H9 (cell line): ENCODE data around the gene RAB11A. TPM values are rescaled to one million over a fixed set of nuclear protein-coding genes. Genes with fewer than 3 reads are reported as not detected.

Experiments
- DNase-seq: peaks from one replicate; pipeline ENCODE4 v3.0.0-alpha.2; 2017
- H2AFZ ChIP-seq: one replicate; pipeline ENCODE4 v1.6.1; 2013; ENCODE audit warnings: mild to moderate bottlenecking, low read length, control low read depth, moderate library complexity
- H2AK5ac ChIP-seq: 2 replicates; pipeline ENCODE4 v1.6.1; 2013; ENCODE audit warnings: low read length, control low read depth, mixed read lengths; ENCODE audit not compliant: insufficient read length
- H2BK120ac ChIP-seq: one replicate; pipeline ENCODE4 v1.6.1; 2013; ENCODE audit warnings: low read depth, mild to moderate bottlenecking, low read length, control low read depth, inconsistent platforms; ENCODE audit not compliant: poor library complexity, severe bottlenecking
- H2BK12ac ChIP-seq: 2 replicates; pipeline ENCODE4 v1.6.1; 2013; ENCODE audit warnings: low read length, control low read depth, mixed read lengths, low read depth; ENCODE audit not compliant: insufficient read length
- H2BK15ac ChIP-seq: 2 replicates; pipeline ENCODE4 v1.6.1; 2013; ENCODE audit warnings: low read depth, low read length, control low read depth
- H2BK20ac ChIP-seq: one replicate; pipeline ENCODE4 v1.6.1; 2013; ENCODE audit warnings: low read depth, mild to moderate bottlenecking, low read length, control low read depth, inconsistent platforms; ENCODE audit not compliant: poor library complexity, severe bottlenecking
- H2BK5ac ChIP-seq: 2 replicates; pipeline ENCODE4 v1.6.1; 2013; ENCODE audit warnings: low read length, control low read depth, mixed read lengths; ENCODE audit not compliant: insufficient read length
- H3K14ac ChIP-seq: 2 replicates; pipeline ENCODE4 v1.6.1; 2013; ENCODE audit warnings: low read length, control low read depth; ENCODE audit not compliant: insufficient read depth
- H3K18ac ChIP-seq: 2 replicates; pipeline ENCODE4 v1.6.1; 2013; ENCODE audit warnings: low read depth, mild to moderate bottlenecking, mixed read lengths, low read length, control low read depth; ENCODE audit not compliant: insufficient read length
- H3K23ac ChIP-seq: 2 replicates; pipeline ENCODE4 v1.6.1; 2013; ENCODE audit warnings: low read length, control low read depth, mixed read lengths, low read depth; ENCODE audit not compliant: insufficient read length
- H3K23me2 ChIP-seq: 2 replicates; pipeline ENCODE4 v1.6.1; 2013; ENCODE audit warnings: low read depth, mild to moderate bottlenecking, mixed read lengths, low read length, control low read depth; ENCODE audit not compliant: insufficient read length, poor library complexity, severe bottlenecking
- H3K27ac ChIP-seq: 2 replicates; pipeline ENCODE4 v1.5.1; 2013; ENCODE audit warnings: low read length, control low read depth, mixed read lengths, low read depth; ENCODE audit not compliant: insufficient read length
- H3K27me3 ChIP-seq: 2 replicates; pipeline ENCODE4 v1.6.1; 2013; ENCODE audit warnings: low read length, control low read depth, inconsistent platforms; ENCODE audit not compliant: insufficient read depth
- H3K4ac ChIP-seq: 2 replicates; pipeline ENCODE4 v1.6.1; 2013; ENCODE audit warnings: low read depth, mild to moderate bottlenecking, control low read depth, inconsistent platforms, low read length, moderate library complexity
- H3K4me1 ChIP-seq: 2 replicates; pipeline ENCODE4 v1.6.1; 2013; ENCODE audit warnings: low read length, control low read depth, inconsistent platforms; ENCODE audit not compliant: insufficient read depth
- H3K4me2 ChIP-seq: 2 replicates; pipeline ENCODE4 v1.6.1; 2013; ENCODE audit warnings: low read length, control low read depth, mixed read lengths; ENCODE audit not compliant: insufficient read length, insufficient read depth
- H3K56ac ChIP-seq: 2 replicates; pipeline ENCODE4 v1.6.1; 2013; ENCODE audit warnings: low read depth, mild to moderate bottlenecking, mixed read lengths, low read length, control low read depth; ENCODE audit not compliant: insufficient read length
- H3K79me1 ChIP-seq: 2 replicates; pipeline ENCODE4 v1.6.1; 2013; ENCODE audit warnings: low read depth, mild to moderate bottlenecking, moderate library complexity, low read length, control low read depth, inconsistent platforms; ENCODE audit not compliant: insufficient read depth, poor library complexity, severe bottlenecking
- H3K79me2 ChIP-seq: 2 replicates; pipeline ENCODE4 v1.6.1; 2013; ENCODE audit warnings: low read length, control low read depth, inconsistent platforms; ENCODE audit not compliant: insufficient read depth
- H3K9ac ChIP-seq: 2 replicates; pipeline ENCODE4 v1.6.1; 2013; ENCODE audit warnings: low read length, control low read depth, mixed read lengths; ENCODE audit not compliant: insufficient read length; ENCODE audit errors: extremely low read depth
- H3K9me3 ChIP-seq: one replicate; pipeline ENCODE4 v1.6.1; 2013; ENCODE audit warnings: low read depth, low read length, inconsistent platforms; ENCODE audit not compliant: control insufficient read depth
- H3T11ph ChIP-seq: one replicate; pipeline ENCODE4 v1.6.1; 2013; ENCODE audit warnings: mild to moderate bottlenecking, low read length, control low read depth, inconsistent platforms
- H4K20me1 ChIP-seq: one replicate; pipeline ENCODE4 v1.6.1; 2013; ENCODE audit not compliant: control insufficient read depth, insufficient read length, insufficient read depth
- H4K5ac ChIP-seq: 2 replicates; pipeline ENCODE4 v1.6.1; 2013; ENCODE audit warnings: low read depth, mild to moderate bottlenecking, mixed read lengths, low read length, control low read depth; ENCODE audit not compliant: insufficient read length
- H4K8ac ChIP-seq: replicated peaks from 2 replicates; pipeline ENCODE4 v1.6.1; 2013; ENCODE audit warnings: low read length, control low read depth, mixed read lengths, low read depth; ENCODE audit not compliant: insufficient read length
- H4K91ac ChIP-seq: 2 replicates; pipeline ENCODE4 v1.6.1; 2013; ENCODE audit warnings: low read depth, mild to moderate bottlenecking, moderate library complexity, mixed read lengths, low read length, control low read depth; ENCODE audit not compliant: insufficient read length
- H3K27ac Mint-ChIP-seq, 3 experiments: 2 replicates in 2 of 3; 3 replicates in 1 of 3; pipeline ENCODE4 v1.8.0; 2020 to 2021; ENCODE audit warnings: mixed read lengths in 3 of 3, mild to moderate bottlenecking in 1 of 3, moderate library complexity in 1 of 3
- H3K27me3 Mint-ChIP-seq: 2 replicates; pipeline ENCODE4 v1.8.0; 2021; ENCODE audit warnings: low read depth, mild to moderate bottlenecking, moderate library complexity, mixed read lengths
- H3K36me3 Mint-ChIP-seq, 3 experiments: 2 replicates in 2 of 3; 3 replicates in 1 of 3; pipeline ENCODE4 v1.8.0; 2020 to 2021; ENCODE audit warnings: low read depth in 3 of 3, mixed read lengths in 3 of 3; ENCODE audit not compliant: insufficient read depth in 1 of 3
- H3K4me1 Mint-ChIP-seq, 2 experiments: 2 replicates each; pipeline ENCODE4 v1.8.0; 2020; ENCODE audit warnings: mixed read lengths in 2 of 2
- H3K4me3 Mint-ChIP-seq, 2 experiments: 2 replicates in 1 of 2; 3 replicates in 1 of 2; pipeline ENCODE4 v1.8.0; 2020 to 2021; ENCODE audit warnings: mild to moderate bottlenecking in 2 of 2, mixed read lengths in 2 of 2, moderate library complexity in 1 of 2
- H3K9me3 Mint-ChIP-seq, 2 experiments: 2 replicates in 1 of 2; 3 replicates in 1 of 2; pipeline ENCODE4 v1.8.0; 2020; ENCODE audit warnings: mild to moderate bottlenecking in 2 of 2, mixed read lengths in 2 of 2, moderate library complexity in 1 of 2
- CTCF ChIP-seq: fragments of 200-600 bp; sonication (generic); conservative IDR thresholded peaks from 3 replicates; pipeline ENCODE4 v1.8.0; 2021; ENCODE audit warnings: antibody characterized with exemption, mild to moderate bottlenecking
- WGBS: extraction: QIAGEN DNeasy Blood & Tissue Kit; methylation state at CpG from one replicate; pipeline ENCODE4 v1.1.7; 2013; ENCODE audit warnings: missing lambda C conversion rate, low lambda C conversion rate, mixed read lengths; ENCODE audit not compliant: insufficient read length; ENCODE audit errors: extremely low coverage; 5-methylcytosine and 5-hydroxymethylcytosine counted together
- total RNA-seq: library from RNA; stranded (reverse); gene quantifications from 2 replicates; pipeline ENCODE4 v1.2.1, GENCODE V29; 2021

The RAB11A gene
- total RNA-seq, 1 experiment from 2014 or later: 217 TPM

GRCh38 chr15:65913631-65914199 lies 44.4 kb downstream of the RAB11A start:
- Histone ChIP-seq H2AFZ (no peak overlapping the region), H3K56ac (no peak overlapping the region), H3K79me1 (no peaks in the 10 kb centered on the region), H4K5ac (no peak overlapping the region), H3K14ac (no peak overlapping the region), H3K9ac (no peak overlapping the region), H3T11ph (no peak overlapping the region), H3K23me2 (no peaks in the 10 kb centered on the region), H4K91ac (no peak overlapping the region), H3K79me2 (no peaks in the 10 kb centered on the region), H3K27ac (no peak overlapping the region), H3K4ac (no peak overlapping the region), H3K18ac (no peak overlapping the region), H3K4me2 (no peak overlapping the region), H3K4me1 (no peaks in the 10 kb centered on the region), H2BK12ac (no peak overlapping the region), H4K8ac (no peak overlapping the region), H2BK120ac (no peak overlapping the region), H2AK5ac (no peak overlapping the region), H3K9me3 (no peaks in the 10 kb centered on the region), H3K27me3 (no peaks in the 10 kb centered on the region), H4K20me1 (no peaks in the 10 kb centered on the region), H2BK5ac (no peak overlapping the region), H3K23ac (no peak overlapping the region), H2BK15ac (no peak overlapping the region), H2BK20ac (no peak overlapping the region)
- TF ChIP-seq CTCF: no peak
- Mint-ChIP-seq H3K27ac (no peak overlapping the region), H3K27me3 (no peaks in the 10 kb centered on the region), H3K36me3 (peaks cover 0 to 5% (median 4%) of the 10 kb centered on the region in 3 experiments; a peak in 3 of 7 replicates), H3K4me3 (no peak overlapping the region), H3K4me1 (peaks cover 22 to 27% of the 10 kb centered on the region in 2 experiments), H3K9me3 (no peaks in the 10 kb centered on the region)
- no CpG with 5 or more reads among the region's 13 CpGs for WGBS
- no peak for DNase-seq
